Left lung (tissue), 10 donors: Measurements from ENCODE around the gene TMPRSS11E. TPM values are rescaled to one million over a fixed set of nuclear protein-coding genes. Genes with fewer than 3 reads are reported as not detected.

Experiments used
- ATAC-seq: fragments of 200-7000 bp; cut with Tn5 transposase; one replicate; pipeline ENCODE4 v1.9.1; 2020; ENCODE audit warnings: moderate library complexity
- DNase-seq, 4 donors: peaks; one replicate each; pipeline ENCODE4 v3.0.0-alpha.2; 2013 to 2020
- H3K27ac ChIP-seq, 2 donors: fragments of 200-600 bp; sonication (generic) in 1 of 2; one replicate each; pipeline versions ENCODE4 v1.5.0 to v1.8.0; 2020 to 2021
- H3K27me3 ChIP-seq, 2 donors: fragments of 200-600 bp; sonication (generic) in 1 of 2; one replicate each; pipeline versions ENCODE4 v1.5.0 to v1.8.0; 2020 to 2021
- H3K36me3 ChIP-seq, 2 donors: fragments of 200-600 bp; sonication (generic) in 1 of 2; one replicate each; pipeline versions ENCODE4 v1.5.0 to v1.8.0; 2020 to 2021
- H3K4me1 ChIP-seq, 2 donors: fragments of 200-600 bp; one replicate each; pipeline ENCODE4 v1.8.0; 2021
- H3K4me3 ChIP-seq, 2 donors: fragments of 200-600 bp; sonication (generic) in 1 of 2; one replicate each; pipeline versions ENCODE4 v1.5.0 to v1.8.0; 2020 to 2021; ENCODE audit warnings: mild to moderate bottlenecking in 1 of 2
- H3K9me3 ChIP-seq, 2 donors: fragments of 200-600 bp; sonication (generic) in 1 of 2; one replicate each; pipeline versions ENCODE4 v1.5.0 to v1.8.0; 2020 to 2021
- CTCF ChIP-seq, 2 donors: fragments of 200-600 bp; sonication (generic) in 1 of 2; IDR thresholded peaks; one replicate each; pipeline versions ENCODE4 v1.5.0 to v1.8.0; 2021; ENCODE audit warnings: antibody characterized with exemption in 2 of 2
- intact Hi-C, 2 donors: fragments of 100-400 bp; cut with DNase I; formaldehyde crosslinking; loops; one replicate each; pipeline versions ENCODE4 v1.11.2 to v1.14.2; 2022
- polyA plus RNA-seq, 6 donors: library from polyadenylated mRNA; unstranded; fragments of 120-200 nt; gene quantifications; one replicate each; pipeline ENCODE4 v1.2.1, GENCODE V29; 2013; ENCODE audit not compliant: insufficient read length in 6 of 6
- total RNA-seq, 2 donors: library from RNA; stranded (reverse); fragmentation: NEBNext Ultra II Directional; extraction: Animal tissue kit (Norgen Biotek cat#: 25700); gene quantifications; one replicate each; pipeline ENCODE4 v1.2.1, GENCODE V29; 2021
- donor health status: DM: no; HTN: yes; CAD: no.
- donor health status: DM: no; HTN: no; CAD: no.

TMPRSS11E gene
- total and polyA plus RNA-seq, 8 donors, result 0.15 to 0.55 (median 0.19) TPM; not detected in 2

DNA sequence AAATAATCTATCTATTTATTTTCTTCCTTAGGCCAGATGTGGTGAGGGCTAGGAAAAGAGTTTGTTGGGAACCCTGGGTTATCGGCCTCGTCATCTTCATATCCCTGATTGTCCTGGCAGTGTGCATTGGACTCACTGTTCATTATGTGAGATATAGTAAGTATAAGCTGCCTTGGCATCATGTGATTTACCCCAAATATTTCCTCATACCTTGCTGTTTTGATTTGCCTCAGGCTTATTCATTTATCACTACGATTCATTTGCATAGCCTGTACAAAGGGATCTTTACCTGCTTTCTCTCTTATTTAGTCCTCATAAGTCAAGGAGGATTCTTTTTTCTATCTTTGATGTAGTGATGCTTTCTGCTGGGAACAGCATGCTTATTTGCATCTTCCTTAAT lies 14.5 kb downstream of the TMPRSS11E start:
- H3K27me3 ChIP-seq, result no peaks in the 10 kb centered on the region
- no peak for ATAC-seq
- H3K27ac ChIP-seq, result no peak overlapping the region
- H3K4me1 ChIP-seq, result no peaks in the 10 kb centered on the region
- no peak overlapping the region for H3K4me3 ChIP-seq
- DNase-seq, result no peak
- H3K9me3 ChIP-seq, result no peaks in the 10 kb centered on the region
- no peak for TF ChIP-seq CTCF (IDR thresholded peaks at IDR 0.05)
- intact Hi-C loops, result no loop called here
- H3K36me3 ChIP-seq, result no peaks in the 10 kb centered on the region

- DNase-seq (no peak), ATAC-seq (no peak)
- H3K4me3 ChIP-seq, result no peak overlapping the region
- no peaks in the 10 kb centered on the region for H3K4me1 ChIP-seq
- no peak for TF ChIP-seq CTCF (IDR thresholded peaks at IDR 0.05)
- no peak overlapping the region for H3K27ac ChIP-seq
- no peaks in the 10 kb centered on the region for H3K27me3 ChIP-seq
- intact Hi-C loops, result no loop called here
- no peaks in the 10 kb centered on the region for H3K36me3 ChIP-seq
- no peaks in the 10 kb centered on the region for H3K9me3 ChIP-seq
Observed at GRCh38 chr4:68462691-68463090, 15.4 kb downstream of the TMPRSS11E start.

DNA sequence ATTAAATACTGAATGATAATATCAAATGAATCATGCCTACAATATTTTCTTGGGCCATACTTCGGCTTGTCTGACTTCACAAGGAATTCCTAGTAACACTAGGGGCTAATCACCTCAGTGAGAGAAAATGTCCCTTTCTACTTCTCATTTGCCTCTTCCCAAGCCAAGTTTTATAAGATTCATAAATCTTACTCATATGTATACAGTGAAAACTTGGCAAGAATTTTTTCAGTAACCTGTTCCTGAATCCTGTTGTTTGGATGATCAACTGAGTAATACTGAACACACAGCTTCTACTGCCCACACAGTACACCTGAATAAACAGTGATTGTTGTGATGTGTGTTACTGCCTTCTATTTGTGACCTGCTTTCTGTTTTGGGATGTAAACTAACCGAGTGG lies 16.5 kb downstream of the TMPRSS11E start:
- no peak overlapping the region for H3K4me3 ChIP-seq
- H3K36me3 ChIP-seq, result no peaks in the 10 kb centered on the region
- no peaks in the 10 kb centered on the region for H3K27me3 ChIP-seq
- H3K4me1 ChIP-seq, result no peaks in the 10 kb centered on the region
- no peak overlapping the region for H3K27ac ChIP-seq
- DNase-seq (no peak), ATAC-seq (no peak)
- H3K9me3 ChIP-seq, result no peaks in the 10 kb centered on the region
- no peak for TF ChIP-seq CTCF (IDR thresholded peaks at IDR 0.05)
- intact Hi-C loops, result no loop called here

DNA sequence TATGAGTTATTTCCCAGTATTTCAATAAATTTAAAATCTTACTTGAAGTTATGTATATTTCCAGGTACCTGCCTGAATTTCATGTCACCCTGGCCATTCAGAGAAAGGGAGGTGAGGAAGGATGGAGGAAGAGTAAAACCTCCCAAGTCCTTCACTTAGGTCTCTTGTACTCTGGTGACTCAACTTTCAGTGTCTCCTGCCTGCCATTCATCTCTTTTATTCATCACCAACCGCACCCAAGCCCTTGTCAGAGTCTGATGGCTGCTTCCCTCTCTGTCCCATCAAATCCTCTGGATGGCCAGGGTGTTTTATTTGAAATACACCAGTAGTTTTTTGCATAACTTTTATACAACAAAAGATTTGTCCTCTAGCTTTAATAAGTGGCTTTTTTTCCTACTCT lies 17.8 kb downstream of the TMPRSS11E start:
- Histone ChIP-seq H3K4me3 (no peak overlapping the region), H3K4me1 (no peaks in the 10 kb centered on the region), H3K27ac (no peak overlapping the region), H3K27me3 (no peaks in the 10 kb centered on the region), H3K9me3 (no peaks in the 10 kb centered on the region), H3K36me3 (no peaks in the 10 kb centered on the region)
- ATAC-seq (no peak), DNase-seq (no peak)
- intact Hi-C loops, result no loop called here
- no peak for TF ChIP-seq CTCF (IDR thresholded peaks at IDR 0.05)

- Histone ChIP-seq H3K9me3 (no peaks in the 10 kb centered on the region), H3K36me3 (no peaks in the 10 kb centered on the region), H3K27ac (no peak overlapping the region), H3K27me3 (no peaks in the 10 kb centered on the region), H3K4me3 (no peak overlapping the region), H3K4me1 (no peaks in the 10 kb centered on the region)
- intact Hi-C loops, result no loop called here
- no peak for TF ChIP-seq CTCF (IDR thresholded peaks at IDR 0.05)
- ATAC-seq (no peak), DNase-seq (no peak)
Observed at GRCh38 chr4:68466185-68466584, 18.9 kb downstream of the TMPRSS11E start.
